ENCODE data around the gene REM2.

The REM2 gene

GRCh38 chr14:22875003-22875747, 7.8 kb upstream of the REM2 start:
- TF ChIP-seq TAF1 (IDR thresholded peaks at IDR 0.05; ENCODE audit: borderline replicate concordance, insufficient read depth, low read length) (no peak), SIN3A (IDR thresholded peaks at IDR 0.05; ENCODE audit: borderline replicate concordance, insufficient read depth, low read length) (no peak), REST (IDR thresholded peaks at IDR 0.05; ENCODE audit: insufficient read depth in 1 of 2, low read depth in 2 of 2, low read length in 2 of 2) (no peak), FOXP2 (optimal IDR thresholded peaks at IDR 0.05; ENCODE audit: borderline replicate concordance, extremely low read depth, extremely low read length, insufficient read depth) (no peak), POLR2AphosphoS5 (IDR thresholded peaks at IDR 0.05; ENCODE audit: low read depth, low read length) (no peak)

GRCh38 chr14:22875748-22876319, 7.2 kb upstream of the REM2 start:
- TF ChIP-seq REST (IDR thresholded peaks at IDR 0.05; ENCODE audit: insufficient read depth in 1 of 2, low read depth in 2 of 2, low read length in 2 of 2) = no peak
- TF ChIP-seq SIN3A (IDR thresholded peaks at IDR 0.05; ENCODE audit: borderline replicate concordance, insufficient read depth, low read length) = no peak
- no peak for TF ChIP-seq POLR2AphosphoS5 (IDR thresholded peaks at IDR 0.05; ENCODE audit: low read depth, low read length)
- no peak for TF ChIP-seq TAF1 (IDR thresholded peaks at IDR 0.05; ENCODE audit: borderline replicate concordance, insufficient read depth, low read length)
- TF ChIP-seq FOXP2 (optimal IDR thresholded peaks at IDR 0.05; ENCODE audit: borderline replicate concordance, extremely low read depth, extremely low read length, insufficient read depth) = no peak

- TF ChIP-seq REST (IDR thresholded peaks at IDR 0.05; ENCODE audit: insufficient read depth in 1 of 2, low read depth in 2 of 2, low read length in 2 of 2) (no peak), SIN3A (IDR thresholded peaks at IDR 0.05; ENCODE audit: borderline replicate concordance, insufficient read depth, low read length) (no peak), FOXP2 (optimal IDR thresholded peaks at IDR 0.05; ENCODE audit: borderline replicate concordance, extremely low read depth, extremely low read length, insufficient read depth) (no peak), POLR2AphosphoS5 (IDR thresholded peaks at IDR 0.05; ENCODE audit: low read depth, low read length) (no peak), TAF1 (IDR thresholded peaks at IDR 0.05; ENCODE audit: borderline replicate concordance, insufficient read depth, low read length) (no peak)
Observed at GRCh38 chr14:22877000-22877501, 6.0 kb upstream of the REM2 start.

GRCh38 chr14:22878271-22879246, 4.5 kb upstream of the REM2 start:
- TF ChIP-seq SIN3A (IDR thresholded peaks at IDR 0.05; ENCODE audit: borderline replicate concordance, insufficient read depth, low read length) (no peak), TAF1 (IDR thresholded peaks at IDR 0.05; ENCODE audit: borderline replicate concordance, insufficient read depth, low read length) (no peak), REST (IDR thresholded peaks at IDR 0.05; ENCODE audit: insufficient read depth in 1 of 2, low read depth in 2 of 2, low read length in 2 of 2) (no peak), FOXP2 (optimal IDR thresholded peaks at IDR 0.05; ENCODE audit: borderline replicate concordance, extremely low read depth, extremely low read length, insufficient read depth) (no peak), POLR2AphosphoS5 (IDR thresholded peaks at IDR 0.05; ENCODE audit: low read depth, low read length) (no peak)
